H9 (cell line): ENCODE measurements around the gene TAF11L12. TPM values are rescaled to one million over a fixed set of nuclear protein-coding genes. Genes with fewer than 3 reads are reported as not detected.
A peak's percentile ranks its signal among the peaks of the same experiment; 100 is the strongest.

Source experiments
- DNase-seq: peaks from one replicate; pipeline ENCODE4 v3.0.0-alpha.2; 2017
- H2AFZ ChIP-seq: one replicate; pipeline ENCODE4 v1.6.1; 2013; ENCODE audit warnings: mild to moderate bottlenecking, low read length, control low read depth, moderate library complexity
- H2AK5ac ChIP-seq: 2 replicates; pipeline ENCODE4 v1.6.1; 2013; ENCODE audit warnings: low read length, control low read depth, mixed read lengths; ENCODE audit not compliant: insufficient read length
- H2BK120ac ChIP-seq: one replicate; pipeline ENCODE4 v1.6.1; 2013; ENCODE audit warnings: low read depth, mild to moderate bottlenecking, low read length, control low read depth, inconsistent platforms; ENCODE audit not compliant: poor library complexity, severe bottlenecking
- H2BK12ac ChIP-seq: 2 replicates; pipeline ENCODE4 v1.6.1; 2013; ENCODE audit warnings: low read length, control low read depth, mixed read lengths, low read depth; ENCODE audit not compliant: insufficient read length
- H2BK15ac ChIP-seq: 2 replicates; pipeline ENCODE4 v1.6.1; 2013; ENCODE audit warnings: low read depth, low read length, control low read depth
- H2BK20ac ChIP-seq: one replicate; pipeline ENCODE4 v1.6.1; 2013; ENCODE audit warnings: low read depth, mild to moderate bottlenecking, low read length, control low read depth, inconsistent platforms; ENCODE audit not compliant: poor library complexity, severe bottlenecking
- H2BK5ac ChIP-seq: 2 replicates; pipeline ENCODE4 v1.6.1; 2013; ENCODE audit warnings: low read length, control low read depth, mixed read lengths; ENCODE audit not compliant: insufficient read length
- H3K14ac ChIP-seq: 2 replicates; pipeline ENCODE4 v1.6.1; 2013; ENCODE audit warnings: low read length, control low read depth; ENCODE audit not compliant: insufficient read depth
- H3K18ac ChIP-seq: 2 replicates; pipeline ENCODE4 v1.6.1; 2013; ENCODE audit warnings: low read depth, mild to moderate bottlenecking, mixed read lengths, low read length, control low read depth; ENCODE audit not compliant: insufficient read length
- H3K23ac ChIP-seq: 2 replicates; pipeline ENCODE4 v1.6.1; 2013; ENCODE audit warnings: low read length, control low read depth, mixed read lengths, low read depth; ENCODE audit not compliant: insufficient read length
- H3K23me2 ChIP-seq: 2 replicates; pipeline ENCODE4 v1.6.1; 2013; ENCODE audit warnings: low read depth, mild to moderate bottlenecking, mixed read lengths, low read length, control low read depth; ENCODE audit not compliant: insufficient read length, poor library complexity, severe bottlenecking
- H3K27ac ChIP-seq: 2 replicates; pipeline ENCODE4 v1.5.1; 2013; ENCODE audit warnings: low read length, control low read depth, mixed read lengths, low read depth; ENCODE audit not compliant: insufficient read length
- H3K27me3 ChIP-seq: 2 replicates; pipeline ENCODE4 v1.6.1; 2013; ENCODE audit warnings: low read length, control low read depth, inconsistent platforms; ENCODE audit not compliant: insufficient read depth
- H3K4ac ChIP-seq: 2 replicates; pipeline ENCODE4 v1.6.1; 2013; ENCODE audit warnings: low read depth, mild to moderate bottlenecking, control low read depth, inconsistent platforms, low read length, moderate library complexity
- H3K4me1 ChIP-seq: 2 replicates; pipeline ENCODE4 v1.6.1; 2013; ENCODE audit warnings: low read length, control low read depth, inconsistent platforms; ENCODE audit not compliant: insufficient read depth
- H3K4me2 ChIP-seq: 2 replicates; pipeline ENCODE4 v1.6.1; 2013; ENCODE audit warnings: low read length, control low read depth, mixed read lengths; ENCODE audit not compliant: insufficient read length, insufficient read depth
- H3K56ac ChIP-seq: 2 replicates; pipeline ENCODE4 v1.6.1; 2013; ENCODE audit warnings: low read depth, mild to moderate bottlenecking, mixed read lengths, low read length, control low read depth; ENCODE audit not compliant: insufficient read length
- H3K79me1 ChIP-seq: 2 replicates; pipeline ENCODE4 v1.6.1; 2013; ENCODE audit warnings: low read depth, mild to moderate bottlenecking, moderate library complexity, low read length, control low read depth, inconsistent platforms; ENCODE audit not compliant: insufficient read depth, poor library complexity, severe bottlenecking
- H3K79me2 ChIP-seq: 2 replicates; pipeline ENCODE4 v1.6.1; 2013; ENCODE audit warnings: low read length, control low read depth, inconsistent platforms; ENCODE audit not compliant: insufficient read depth
- H3K9ac ChIP-seq: 2 replicates; pipeline ENCODE4 v1.6.1; 2013; ENCODE audit warnings: low read length, control low read depth, mixed read lengths; ENCODE audit not compliant: insufficient read length; ENCODE audit errors: extremely low read depth
- H3K9me3 ChIP-seq: one replicate; pipeline ENCODE4 v1.6.1; 2013; ENCODE audit warnings: low read depth, low read length, inconsistent platforms; ENCODE audit not compliant: control insufficient read depth
- H3T11ph ChIP-seq: one replicate; pipeline ENCODE4 v1.6.1; 2013; ENCODE audit warnings: mild to moderate bottlenecking, low read length, control low read depth, inconsistent platforms
- H4K20me1 ChIP-seq: one replicate; pipeline ENCODE4 v1.6.1; 2013; ENCODE audit not compliant: control insufficient read depth, insufficient read length, insufficient read depth
- H4K5ac ChIP-seq: 2 replicates; pipeline ENCODE4 v1.6.1; 2013; ENCODE audit warnings: low read depth, mild to moderate bottlenecking, mixed read lengths, low read length, control low read depth; ENCODE audit not compliant: insufficient read length
- H4K8ac ChIP-seq: replicated peaks from 2 replicates; pipeline ENCODE4 v1.6.1; 2013; ENCODE audit warnings: low read length, control low read depth, mixed read lengths, low read depth; ENCODE audit not compliant: insufficient read length
- H4K91ac ChIP-seq: 2 replicates; pipeline ENCODE4 v1.6.1; 2013; ENCODE audit warnings: low read depth, mild to moderate bottlenecking, moderate library complexity, mixed read lengths, low read length, control low read depth; ENCODE audit not compliant: insufficient read length
- H3K27ac Mint-ChIP-seq, 3 experiments: 2 replicates in 2 of 3; 3 replicates in 1 of 3; pipeline ENCODE4 v1.8.0; 2020 to 2021; ENCODE audit warnings: mixed read lengths in 3 of 3, mild to moderate bottlenecking in 1 of 3, moderate library complexity in 1 of 3
- H3K27me3 Mint-ChIP-seq: 2 replicates; pipeline ENCODE4 v1.8.0; 2021; ENCODE audit warnings: low read depth, mild to moderate bottlenecking, moderate library complexity, mixed read lengths
- H3K36me3 Mint-ChIP-seq, 3 experiments: 2 replicates in 2 of 3; 3 replicates in 1 of 3; pipeline ENCODE4 v1.8.0; 2020 to 2021; ENCODE audit warnings: low read depth in 3 of 3, mixed read lengths in 3 of 3; ENCODE audit not compliant: insufficient read depth in 1 of 3
- H3K4me1 Mint-ChIP-seq, 2 experiments: 2 replicates each; pipeline ENCODE4 v1.8.0; 2020; ENCODE audit warnings: mixed read lengths in 2 of 2
- H3K4me3 Mint-ChIP-seq, 2 experiments: 2 replicates in 1 of 2; 3 replicates in 1 of 2; pipeline ENCODE4 v1.8.0; 2020 to 2021; ENCODE audit warnings: mild to moderate bottlenecking in 2 of 2, mixed read lengths in 2 of 2, moderate library complexity in 1 of 2
- H3K9me3 Mint-ChIP-seq, 2 experiments: 2 replicates in 1 of 2; 3 replicates in 1 of 2; pipeline ENCODE4 v1.8.0; 2020; ENCODE audit warnings: mild to moderate bottlenecking in 2 of 2, mixed read lengths in 2 of 2, moderate library complexity in 1 of 2
- WGBS: extraction: QIAGEN DNeasy Blood & Tissue Kit; methylation state at CpG from one replicate; pipeline ENCODE4 v1.1.7; 2013; ENCODE audit warnings: missing lambda C conversion rate, low lambda C conversion rate, mixed read lengths; ENCODE audit not compliant: insufficient read length; ENCODE audit errors: extremely low coverage; 5-methylcytosine and 5-hydroxymethylcytosine counted together
- total RNA-seq: library from RNA; stranded (reverse); gene quantifications from 2 replicates; pipeline ENCODE4 v1.2.1, GENCODE V29; 2021
- TF ChIP-seq, protein P1 (sequence below): fragments of 200-600 bp; sonication (generic); conservative IDR thresholded peaks from 3 replicates; pipeline ENCODE4 v1.8.0; 2021; ENCODE audit warnings: antibody characterized with exemption, mild to moderate bottlenecking

The TAF11L12 gene
- total RNA-seq, 1 experiment from 2014 or later: not detected

DNA sequence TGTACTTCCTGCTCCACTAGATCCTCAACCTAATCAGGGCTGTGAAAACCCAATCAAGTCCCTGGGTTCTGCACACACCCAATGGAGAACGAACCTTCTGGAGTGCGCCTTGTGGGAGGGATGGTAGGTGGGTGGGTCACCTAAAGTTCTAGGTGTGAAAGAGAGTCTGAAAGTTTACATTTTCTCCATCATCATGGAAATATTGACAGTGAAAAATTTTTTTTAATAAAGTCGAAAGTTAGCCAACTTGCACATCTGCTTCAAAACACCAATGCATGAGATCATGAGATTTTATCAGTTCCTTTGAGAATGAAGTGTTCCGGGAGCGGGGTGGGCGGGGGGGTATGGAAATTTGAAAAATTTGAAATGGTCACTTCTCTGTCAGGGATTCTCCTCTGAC lies 45.7 kb downstream of the TAF11L12 start:
- Histone ChIP-seq H2BK5ac (no peak overlapping the region), H3K56ac (no peak overlapping the region), H3K27me3 (no peaks in the 10 kb centered on the region), H4K8ac (no peak overlapping the region), H3T11ph (no peak overlapping the region), H3K9me3 (no peaks in the 10 kb centered on the region), H3K9ac (no peak overlapping the region), H2BK20ac (no peak overlapping the region), H3K23me2 (no peaks in the 10 kb centered on the region), H4K20me1 (no peaks in the 10 kb centered on the region), H2AK5ac (no peak overlapping the region), H3K14ac (no peak overlapping the region), H3K4ac (no peak overlapping the region), H2BK15ac (no peak overlapping the region), H4K91ac (no peak overlapping the region), H4K5ac (no peak overlapping the region), H3K27ac (no peak overlapping the region), H3K18ac (no peak overlapping the region), H2AFZ (peak overlapping the region; percentile 32), H2BK120ac (no peak overlapping the region), H3K79me1 (no peaks in the 10 kb centered on the region), H3K23ac (no peak overlapping the region), H3K4me1 (no peaks in the 10 kb centered on the region), H3K79me2 (no peaks in the 10 kb centered on the region), H2BK12ac (no peak overlapping the region), H3K4me2 (no peak overlapping the region)
- Mint-ChIP-seq H3K4me1 (no peaks in the 10 kb centered on the region), H3K4me3 (no peak overlapping the region), H3K9me3 (peaks cover 4 to 6% of the 10 kb centered on the region in 2 experiments; a peak in 4 of 5 replicates), H3K27ac (no peak overlapping the region), H3K36me3 (peaks cover 0 to 3% (median 0%) of the 10 kb centered on the region in 3 experiments; a peak in 3 of 7 replicates), H3K27me3 (no peaks in the 10 kb centered on the region)
- TF ChIP-seq, protein P1, sequence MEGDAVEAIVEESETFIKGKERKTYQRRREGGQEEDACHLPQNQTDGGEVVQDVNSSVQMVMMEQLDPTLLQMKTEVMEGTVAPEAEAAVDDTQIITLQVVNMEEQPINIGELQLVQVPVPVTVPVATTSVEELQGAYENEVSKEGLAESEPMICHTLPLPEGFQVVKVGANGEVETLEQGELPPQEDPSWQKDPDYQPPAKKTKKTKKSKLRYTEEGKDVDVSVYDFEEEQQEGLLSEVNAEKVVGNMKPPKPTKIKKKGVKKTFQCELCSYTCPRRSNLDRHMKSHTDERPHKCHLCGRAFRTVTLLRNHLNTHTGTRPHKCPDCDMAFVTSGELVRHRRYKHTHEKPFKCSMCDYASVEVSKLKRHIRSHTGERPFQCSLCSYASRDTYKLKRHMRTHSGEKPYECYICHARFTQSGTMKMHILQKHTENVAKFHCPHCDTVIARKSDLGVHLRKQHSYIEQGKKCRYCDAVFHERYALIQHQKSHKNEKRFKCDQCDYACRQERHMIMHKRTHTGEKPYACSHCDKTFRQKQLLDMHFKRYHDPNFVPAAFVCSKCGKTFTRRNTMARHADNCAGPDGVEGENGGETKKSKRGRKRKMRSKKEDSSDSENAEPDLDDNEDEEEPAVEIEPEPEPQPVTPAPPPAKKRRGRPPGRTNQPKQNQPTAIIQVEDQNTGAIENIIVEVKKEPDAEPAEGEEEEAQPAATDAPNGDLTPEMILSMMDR: no peak
- WGBS: no CpG with 5 or more reads among the region's 6 CpGs
- DNase-seq: no peak

Other genes with a start within 250 kb of the TAF11L12 start
- not detected in 2 replicates for gene TAF11L2, start 112.2 kb upstream of the TAF11L12 start, total RNA-seq
- not detected in 2 replicates for gene TAF11L3, start 92.0 kb upstream of the TAF11L12 start, total RNA-seq
- gene TAF11L4, start 88.6 kb upstream of the TAF11L12 start, total RNA-seq: not detected in 2 replicates
- not detected in 2 replicates for gene TAF11L5, start 85.2 kb upstream of the TAF11L12 start, total RNA-seq
- gene TAF11L6, start 81.7 kb upstream of the TAF11L12 start, total RNA-seq: not detected in 2 replicates
- gene TAF11L7, start 24.6 kb upstream of the TAF11L12 start, total RNA-seq: not detected in 2 replicates
- gene TAF11L8, start 19.4 kb upstream of the TAF11L12 start, total RNA-seq: not detected in 2 replicates
- not detected in 2 replicates for gene TAF11L9, start 16.0 kb upstream of the TAF11L12 start, total RNA-seq
- not detected in 2 replicates for gene TAF11L10, start 12.6 kb upstream of the TAF11L12 start, total RNA-seq
- not detected in 2 replicates for gene TAF11L11, start 6.2 kb upstream of the TAF11L12 start, total RNA-seq
- gene TAF11L13, start 21.7 kb downstream of the TAF11L12 start, total RNA-seq: not detected in 2 replicates
- not detected in 2 replicates for gene TAF11L14, start 24.1 kb downstream of the TAF11L12 start, total RNA-seq